Spleen (tissue), 11 donors: ENCODE results near the gene KLHDC7B. TPM values are rescaled to one million over a fixed set of nuclear protein-coding genes. Genes with fewer than 3 reads are reported as not detected.

ENCODE experiments used
- DNase-seq: peaks from one replicate; pipeline ENCODE4 v3.0.0-alpha.2; 2020
- H3K27ac ChIP-seq, 8 donors: fragments of 200-600 bp; sonication (generic) in 7 of 8; 1 replicate in 4 of 8; 2 replicates in 4 of 8; pipeline versions ENCODE4 v1.5.0 to v1.8.0; 2016 to 2021; ENCODE audit warnings: inconsistent platforms in 4 of 8, mild to moderate bottlenecking in 4 of 8, moderate library complexity in 1 of 8
- H3K27me3 ChIP-seq, 7 donors: fragments of 200-600 bp; sonication (generic) in 6 of 7; replicated peaks in 1 of 7; 1 replicate in 4 of 7; 2 replicates in 3 of 7; pipeline versions ENCODE4 v1.5.0 to v1.8.0; 2016 to 2021; ENCODE audit warnings: inconsistent platforms in 3 of 7, mild to moderate bottlenecking in 1 of 7
- H3K36me3 ChIP-seq, 6 donors: fragments of 200-600 bp; sonication (generic) in 5 of 6; 1 replicate in 4 of 6; 2 replicates in 2 of 6; pipeline versions ENCODE4 v1.5.0 to v1.8.0; 2016 to 2021; ENCODE audit warnings: inconsistent platforms in 2 of 6
- H3K4me1 ChIP-seq, 6 donors: fragments of 200-600 bp; sonication (generic) in 5 of 6; 1 replicate in 3 of 6; 2 replicates in 3 of 6; pipeline versions ENCODE4 v1.5.0 to v1.8.0; 2016 to 2021; ENCODE audit warnings: inconsistent platforms in 3 of 6
- H3K4me3 ChIP-seq, 8 donors: fragments of 200-600 bp; sonication (generic) in 7 of 8; 1 replicate in 4 of 8; 2 replicates in 4 of 8; pipeline versions ENCODE4 v1.5.0 to v1.8.0; 2016 to 2021; ENCODE audit warnings: inconsistent platforms in 4 of 8, mild to moderate bottlenecking in 4 of 8, moderate library complexity in 2 of 8
- H3K9me3 ChIP-seq, 8 donors: fragments of 200-600 bp; sonication (generic) in 7 of 8; 1 replicate in 4 of 8; 2 replicates in 4 of 8; pipeline versions ENCODE4 v1.5.0 to v1.8.0; 2016 to 2021; ENCODE audit warnings: inconsistent platforms in 4 of 8
- POLR2A ChIP-seq, 3 donors: fragments of 450-650 bp; IDR thresholded peaks; one replicate each; pipeline ENCODE4 v1.5.1; 2017; ENCODE audit warnings: antibody characterized with exemption in 3 of 3, mild to moderate bottlenecking in 1 of 3
- POLR2AphosphoS5 ChIP-seq, 3 donors: sonication (generic); formaldehyde crosslinking; IDR thresholded peaks; one replicate each; pipeline ENCODE4 v1.5.1; 2017; ENCODE audit warnings: antibody characterized with exemption in 3 of 3
- WGBS, 5 donors: extraction: QIAGEN DNeasy Blood & Tissue Kit in 3 of 5; methylation state at CpG; one replicate each; pipeline versions ENCODE4 v1.1.5 to v1.1.7; 2013 to 2018; 5-methylcytosine and 5-hydroxymethylcytosine counted together
- intact Hi-C: fragments of 100-400 bp; cut with DNase I; formaldehyde crosslinking; loops from one replicate; pipeline ENCODE4 v1.15.0; 2023; ENCODE audit warnings: low total_unique reads
- polyA plus RNA-seq, 3 donors: library from polyadenylated mRNA; stranded (reverse); fragments of 200-250 nt; gene quantifications; one replicate each; pipeline ENCODE4 v1.2.1, GENCODE V29; 2013
- total RNA-seq, 7 donors: library from RNA; depleted of rRNA in 3 of 7; stranded (reverse); fragments of >200 nt in 3 of 7; fragmentation: NEBNext Ultra II Directional in 4 of 7; extraction: Animal tissue kit (Norgen Biotek cat#: 25700) in 4 of 7; gene quantifications; one replicate each; pipeline versions ENCODE4 v1.1.0 to v1.2.1, GENCODE V29; 2016 to 2021
- TF ChIP-seq, protein P1 (sequence below), 11 experiments: fragments of 200-600 bp in 7 of 11; fragments of 450-650 bp in 4 of 11; sonication (generic) in 4 of 11; IDR thresholded peaks in 8 of 11; conservative IDR thresholded peaks in 3 of 11; 1 replicate in 7 of 11; 2 replicates in 4 of 11; pipeline versions ENCODE4 v1.4.0 to v1.8.0; 2016 to 2021; ENCODE audit warnings: antibody characterized with exemption in 11 of 11, inconsistent platforms in 4 of 11, mild to moderate bottlenecking in 1 of 11
- donor health status: healthy with polysubstance abuse.
- donor health status: DM: no; HTN: no; CAD: no; lungs with moderate emphysema.
- donor health status: DM: no; HTN: no; CAD: no.
- donor health status: Bipolar disorder and iron deficiency.
- donor health status: healthy.
- donor health status: DM: no; HTN: no; CAD: no.
- donor health status: DM: yes; HTN: yes; CAD: no.

KLHDC7B gene
- total and polyA plus RNA-seq, 10 donors, result 2.6 to 5.0 (median 3.4) TPM

DNA sequence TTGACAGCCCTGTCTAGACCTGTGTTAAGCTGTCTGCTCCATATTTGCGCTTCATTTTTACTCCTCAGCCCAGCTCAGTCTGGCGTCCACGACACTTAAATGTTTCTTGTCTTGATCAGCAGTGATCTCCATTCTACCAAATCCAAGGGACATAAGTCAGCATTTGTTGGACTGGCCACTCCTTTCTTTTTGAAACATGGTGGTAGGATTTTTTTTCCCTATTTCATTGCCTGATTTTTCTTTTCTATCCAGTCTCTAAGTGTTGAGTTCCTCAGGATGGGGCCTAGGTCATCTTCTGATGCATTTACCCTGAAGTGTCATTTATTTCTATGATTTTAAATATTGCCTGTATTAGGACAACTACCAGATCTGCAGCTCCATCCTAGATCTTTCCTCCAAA, 36.8 kb upstream of the KLHDC7B start:
- Histone ChIP-seq H3K27ac (peak overlapping the region; percentile 82 to 97 (median 93)), H3K9me3 (no peaks in the 10 kb centered on the region), H3K4me3 (peak overlapping the region; percentile 59 to 96 (median 74)), H3K4me1 (peaks cover 18 to 60% (median 33%) of the 10 kb centered on the region in 6 donors), H3K36me3 (peaks cover 0 to 52% (median 20%) of the 10 kb centered on the region in 6 donors), H3K27me3 (no peaks in the 10 kb centered on the region)
- no peak for DNase-seq
- WGBS, 5 donors, result 16 to 32% (median 24%) methylated on average over 3 of the region's 3 CpGs
- TF ChIP-seq, protein P1, sequence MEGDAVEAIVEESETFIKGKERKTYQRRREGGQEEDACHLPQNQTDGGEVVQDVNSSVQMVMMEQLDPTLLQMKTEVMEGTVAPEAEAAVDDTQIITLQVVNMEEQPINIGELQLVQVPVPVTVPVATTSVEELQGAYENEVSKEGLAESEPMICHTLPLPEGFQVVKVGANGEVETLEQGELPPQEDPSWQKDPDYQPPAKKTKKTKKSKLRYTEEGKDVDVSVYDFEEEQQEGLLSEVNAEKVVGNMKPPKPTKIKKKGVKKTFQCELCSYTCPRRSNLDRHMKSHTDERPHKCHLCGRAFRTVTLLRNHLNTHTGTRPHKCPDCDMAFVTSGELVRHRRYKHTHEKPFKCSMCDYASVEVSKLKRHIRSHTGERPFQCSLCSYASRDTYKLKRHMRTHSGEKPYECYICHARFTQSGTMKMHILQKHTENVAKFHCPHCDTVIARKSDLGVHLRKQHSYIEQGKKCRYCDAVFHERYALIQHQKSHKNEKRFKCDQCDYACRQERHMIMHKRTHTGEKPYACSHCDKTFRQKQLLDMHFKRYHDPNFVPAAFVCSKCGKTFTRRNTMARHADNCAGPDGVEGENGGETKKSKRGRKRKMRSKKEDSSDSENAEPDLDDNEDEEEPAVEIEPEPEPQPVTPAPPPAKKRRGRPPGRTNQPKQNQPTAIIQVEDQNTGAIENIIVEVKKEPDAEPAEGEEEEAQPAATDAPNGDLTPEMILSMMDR (IDR thresholded peaks at IDR 0.05 in 8 of 11, conservative IDR thresholded peaks at IDR 0.05 in 3 of 11), result no peak
- TF ChIP-seq POLR2A (IDR thresholded peaks at IDR 0.05) (no peak), POLR2AphosphoS5 (IDR thresholded peaks at IDR 0.05) (no peak)
- intact Hi-C loops, result no loop called here

- no peaks in the 10 kb centered on the region for H3K9me3 ChIP-seq
- WGBS, 5 donors, result 91 to 97% (median 94%) methylated on average over 9 to 15 of the region's 15 CpGs
- no peak for DNase-seq
- no peaks in the 10 kb centered on the region for H3K27me3 ChIP-seq
- H3K4me3 ChIP-seq, result no peak overlapping the region
- peaks cover 0 to 63% (median 19%) of the 10 kb centered on the region in 6 donors for H3K36me3 ChIP-seq
- no peak for TF ChIP-seq POLR2AphosphoS5 (IDR thresholded peaks at IDR 0.05)
- TF ChIP-seq, protein P1 (IDR thresholded peaks at IDR 0.05 in 8 of 11, conservative IDR thresholded peaks at IDR 0.05 in 3 of 11), result no peak
- TF ChIP-seq POLR2A (IDR thresholded peaks at IDR 0.05), result no peak
- peaks cover 9 to 37% (median 16%) of the 10 kb centered on the region in 6 donors for H3K4me1 ChIP-seq
- no peak overlapping the region for H3K27ac ChIP-seq
- intact Hi-C loops, result no loop called here
Observed at GRCh38 chr22:50513175-50513574, 32.5 kb upstream of the KLHDC7B start.

- no peak for TF ChIP-seq POLR2AphosphoS5 (IDR thresholded peaks at IDR 0.05)
- TF ChIP-seq POLR2A (IDR thresholded peaks at IDR 0.05), result no peak
- TF ChIP-seq, protein P1 (IDR thresholded peaks at IDR 0.05 in 8 of 11, conservative IDR thresholded peaks at IDR 0.05 in 3 of 11), result no peak
- intact Hi-C loops, result no loop called here
- H3K4me1 ChIP-seq, result peaks cover 0 to 15% (median 0%) of the 10 kb centered on the region in 6 donors
- H3K9me3 ChIP-seq, result no peaks in the 10 kb centered on the region
- WGBS, 5 donors, result 76 to 97% (median 93%) methylated on average over 7 to 8 of the region's 8 CpGs
- H3K27me3 ChIP-seq, result no peaks in the 10 kb centered on the region
- H3K27ac ChIP-seq, result no peak overlapping the region
- H3K4me3 ChIP-seq, result no peak overlapping the region
- H3K36me3 ChIP-seq, result peaks cover 0 to 81% (median 44%) of the 10 kb centered on the region in 6 donors
- no peak for DNase-seq
Observed at GRCh38 chr22:50516068-50516467, 29.6 kb upstream of the KLHDC7B start.

DNA sequence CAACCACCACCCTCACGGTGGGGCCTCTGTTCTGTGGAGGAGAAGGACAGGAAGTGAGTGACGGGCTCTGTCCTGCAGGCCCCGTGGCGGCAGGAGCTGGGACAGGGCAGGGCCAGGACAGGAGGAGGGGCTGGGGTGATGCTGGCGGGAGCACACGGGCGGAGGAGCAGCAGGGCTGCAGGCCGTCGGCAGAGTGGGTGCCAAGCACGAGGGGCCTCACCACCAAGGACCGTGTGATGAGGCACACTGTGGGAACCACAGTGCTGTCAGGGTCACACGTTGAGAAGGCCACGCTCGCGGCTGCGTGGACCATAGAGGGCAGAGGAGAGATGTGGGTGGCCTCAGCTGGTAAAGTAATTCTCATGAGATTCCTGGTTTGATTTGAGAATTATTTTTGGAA, 28.8 kb upstream of the KLHDC7B start:
- DNase-seq, result no peak
- 79 to 87% (median 85%) methylated on average over 13 to 16 of the region's 16 CpGs for WGBS, 5 donors

More for the DNA sequence above, 28.8 kb upstream of the KLHDC7B start:
- Histone ChIP-seq H3K4me3 (no peak overlapping the region), H3K36me3 (peaks cover 0 to 84% (median 52%) of the 10 kb centered on the region in 6 donors), H3K4me1 (peaks cover 0 to 15% (median 0%) of the 10 kb centered on the region in 6 donors), H3K9me3 (no peaks in the 10 kb centered on the region), H3K27me3 (no peaks in the 10 kb centered on the region), H3K27ac (no peak overlapping the region)
- TF ChIP-seq POLR2A (IDR thresholded peaks at IDR 0.05), result no peak
- no peak for TF ChIP-seq POLR2AphosphoS5 (IDR thresholded peaks at IDR 0.05)
- TF ChIP-seq, protein P1 (IDR thresholded peaks at IDR 0.05 in 8 of 11, conservative IDR thresholded peaks at IDR 0.05 in 3 of 11), result no peak
- intact Hi-C loops, result no loop called here
